Common myeloid progenitor, CD34-positive (primary cell): ENCODE data around the gene A1BG.
"Not testable (repeated sequence)": the region's sequence is repeated elsewhere in the genome, so short reads cannot be mapped to it uniquely, and the experiment has no call there.

ENCODE experiments used
- CTCF ChIA-PET: fragments of 350-600 bp; sonication (Branson Sonifier 250); formaldehyde crosslinking; loops from one replicate; lab custom pipeline; 2021; ENCODE audit warnings: antibody characterized with exemption; lab: Charles Lee
- POLR2A ChIA-PET: fragments of 350-600 bp; sonication (Branson Sonifier 250); formaldehyde crosslinking; loops from one replicate; lab custom pipeline; 2021; ENCODE audit warnings: antibody characterized with exemption; lab: Charles Lee
- DNase-seq, 3 donors: peaks; one replicate each; pipeline versions ENCODE4 v3.0.0 to v3.0.0-alpha.2; 2013
- H3K27ac ChIP-seq, 2 experiments: 1 replicate in 1 of 2; 2 replicates in 1 of 2; pipeline ENCODE4 v1.7.0; 2013; ENCODE audit warnings: inconsistent platforms in 2 of 2, low read length in 2 of 2, mild to moderate bottlenecking in 2 of 2, low read depth in 1 of 2, moderate library complexity in 1 of 2; ENCODE audit not compliant: severe bottlenecking in 2 of 2, insufficient read depth in 1 of 2, poor library complexity in 1 of 2
- H3K27me3 ChIP-seq, 5 experiments: replicated peaks in 2 of 5; 1 replicate in 3 of 5; 2 replicates in 2 of 5; pipeline versions ENCODE4 v1.6.1 to v1.7.0; 2013; ENCODE audit warnings: low read length in 4 of 5, mild to moderate bottlenecking in 2 of 5, moderate library complexity in 2 of 5, inconsistent platforms in 1 of 5; ENCODE audit not compliant: insufficient read depth in 5 of 5, control insufficient read depth in 4 of 5
- H3K36me3 ChIP-seq, 4 experiments: 1 replicate in 2 of 4; 2 replicates in 2 of 4; pipeline versions ENCODE4 v1.6.1 to v1.7.0; 2013; ENCODE audit warnings: low read length in 3 of 4, control low read depth in 1 of 4, mild to moderate bottlenecking in 1 of 4; ENCODE audit not compliant: control insufficient read depth in 4 of 4, insufficient read depth in 4 of 4
- H3K4me1 ChIP-seq, 4 experiments: 1 replicate in 3 of 4; 2 replicates in 1 of 4; pipeline versions ENCODE4 v1.6.1 to v1.7.1; 2013; ENCODE audit warnings: low read length in 3 of 4, mild to moderate bottlenecking in 3 of 4, control low read depth in 1 of 4, inconsistent platforms in 1 of 4, moderate library complexity in 1 of 4; ENCODE audit not compliant: control insufficient read depth in 4 of 4, insufficient read depth in 4 of 4; ENCODE audit errors: control extremely low read depth in 1 of 4
- H3K4me3 ChIP-seq, 7 experiments: 1 replicate in 4 of 7; 2 replicates in 3 of 7; pipeline versions ENCODE4 v1.5.1 to v1.7.0; 2013; ENCODE audit warnings: mild to moderate bottlenecking in 7 of 7, low read length in 6 of 7, moderate library complexity in 6 of 7, inconsistent platforms in 2 of 7, low read depth in 2 of 7, control low read depth in 1 of 7; ENCODE audit not compliant: insufficient read depth in 4 of 7, control insufficient read depth in 1 of 7; ENCODE audit errors: extremely low read depth in 1 of 7
- H3K9me3 ChIP-seq, 5 experiments: 1 replicate in 4 of 5; 2 replicates in 1 of 5; pipeline versions ENCODE4 v1.6.1 to v1.7.1; 2013; ENCODE audit warnings: low read length in 4 of 5, mild to moderate bottlenecking in 2 of 5, inconsistent platforms in 1 of 5, low read depth in 1 of 5, moderate library complexity in 1 of 5; ENCODE audit not compliant: control insufficient read depth in 4 of 5, insufficient read depth in 2 of 5; ENCODE audit errors: control extremely low read depth in 1 of 5
- WGBS: methylation state at CpG from one replicate; pipeline ENCODE4 v1.1.5; 2013; ENCODE audit not compliant: insufficient coverage; 5-methylcytosine and 5-hydroxymethylcytosine counted together

A1BG gene

DNA sequence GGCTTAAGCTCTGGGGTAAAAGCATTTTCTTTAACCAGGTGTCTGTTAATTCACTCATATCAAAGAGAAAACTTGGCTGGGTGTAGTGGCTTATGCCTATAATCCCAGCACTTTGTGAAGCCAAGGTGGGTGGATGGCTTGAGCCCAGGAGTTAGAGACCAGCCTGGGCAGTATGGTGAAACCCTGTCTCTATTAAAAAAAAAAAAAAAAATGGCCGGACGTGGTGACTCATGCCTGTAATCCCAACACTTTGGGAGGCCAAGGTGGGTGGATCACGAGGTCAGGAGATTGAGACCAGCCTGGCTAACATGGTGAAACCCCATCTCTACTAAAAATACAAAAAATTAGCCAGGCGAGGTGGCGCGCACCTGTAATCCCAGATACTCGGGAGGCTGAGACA is 23.4 kb upstream of the A1BG start:
- H3K9me3 ChIP-seq, H3K27ac ChIP-seq, POLR2A ChIA-PET, H3K27me3 ChIP-seq, H3K4me3 ChIP-seq, H3K36me3 ChIP-seq, DNase-seq, CTCF ChIA-PET: not testable (repeated sequence)
- H3K4me1 ChIP-seq = peaks cover 0 to 17% (median 16%) of the 10 kb centered on the region in 4 experiments
- WGBS = 100% methylated on average over 4 of the region's 7 CpGs

GRCh38 chr19:58374200-58374599 is 20.9 kb upstream of the A1BG start:
- POLR2A ChIA-PET = no interaction called here

GRCh38 chr19:58372311-58373133 is 19.2 kb upstream of the A1BG start:
- Histone ChIP-seq H3K27me3 (no peaks in the 10 kb centered on the region), H3K9me3 (peaks cover 0 to 3% (median 0%) of the 10 kb centered on the region in 5 experiments), H3K4me1 (no peaks in the 10 kb centered on the region), H3K36me3 (peaks cover 0 to 3% (median 0%) of the 10 kb centered on the region in 4 experiments), H3K4me3 (no peak overlapping the region), H3K27ac (no peak overlapping the region)
- ChIA-PET POLR2A (interaction anchor here (1.0 kb wide), 1 partner anchor 10 kb away, joined by 4 read pairs; the partner anchor contains the start of gene ZNF497), CTCF (interaction anchor here (0.9 to 1.7 kb wide), 5 partner anchors 8 to 43 kb away, joined by 3 to 6 read pairs (median 4); partner anchors contain the start of gene ZNF497)
- WGBS = 97% methylated on average over 13 of the region's 15 CpGs
- peak in 1 of 3 donors; percentile 33 for DNase-seq

More at GRCh38 chr19:58374200-58374599, 20.9 kb upstream of the A1BG start:
- CTCF ChIA-PET = interaction anchor here (1.2 to 1.7 kb wide), 6 partner anchors 9 to 143 kb away, joined by 3 to 6 read pairs (median 4); no protein-coding TSS in a partner anchor
- Histone ChIP-seq H3K4me3 (no peak overlapping the region), H3K4me1 (no peaks in the 10 kb centered on the region), H3K27ac (no peak overlapping the region), H3K9me3 (no peaks in the 10 kb centered on the region), H3K36me3 (no peaks in the 10 kb centered on the region), H3K27me3 (no peaks in the 10 kb centered on the region)
- no CpG with 5 or more reads among the region's 4 CpGs for WGBS
- DNase-seq = no peak

- ChIA-PET POLR2A (no interaction called here), CTCF (interaction anchor here (1.6 kb wide), 1 partner anchor 11 kb away, joined by 6 read pairs; no protein-coding TSS in a partner anchor)
- WGBS = 98% methylated on average over 67 of the region's 68 CpGs
- no peak overlapping the region for H3K27ac ChIP-seq
- H3K9me3 ChIP-seq = peaks cover 0 to 3% (median 0%) of the 10 kb centered on the region in 5 experiments
- no peak for DNase-seq
- no peaks in the 10 kb centered on the region for H3K27me3 ChIP-seq
- H3K4me3 ChIP-seq = no peak overlapping the region
- peaks cover 2 to 16% (median 10%) of the 10 kb centered on the region in 4 experiments for H3K4me1 ChIP-seq
- peaks cover 0 to 9% (median 1%) of the 10 kb centered on the region in 4 experiments for H3K36me3 ChIP-seq
These were observed 15.5 kb upstream of the A1BG start for GRCh38 chr19:58368561-58369360.

GRCh38 chr19:58367698-58368454 is 14.6 kb upstream of the A1BG start:
- no peak for DNase-seq
- 97% methylated on average over 101 of the region's 106 CpGs for WGBS
- no peak overlapping the region for H3K27ac ChIP-seq
- peaks cover 0 to 9% (median 1%) of the 10 kb centered on the region in 4 experiments for H3K36me3 ChIP-seq
- H3K9me3 ChIP-seq = peaks cover 0 to 3% (median 0%) of the 10 kb centered on the region in 5 experiments
- peaks cover 2 to 23% (median 16%) of the 10 kb centered on the region in 4 experiments for H3K4me1 ChIP-seq
- H3K4me3 ChIP-seq = no peak overlapping the region
- CTCF ChIA-PET = interaction anchor here (1.7 kb wide), 1 partner anchor 8 kb away, joined by 5 read pairs; no protein-coding TSS in a partner anchor
- H3K27me3 ChIP-seq = no peaks in the 10 kb centered on the region
- POLR2A ChIA-PET = no interaction called here

- Histone ChIP-seq H3K27me3 (no peaks in the 10 kb centered on the region), H3K27ac (no peak overlapping the region), H3K4me1 (peaks cover 2 to 29% (median 21%) of the 10 kb centered on the region in 4 experiments), H3K4me3 (no peak overlapping the region), H3K9me3 (peaks cover 0 to 3% (median 0%) of the 10 kb centered on the region in 5 experiments), H3K36me3 (peaks cover 0 to 9% (median 1%) of the 10 kb centered on the region in 4 experiments)
- ChIA-PET CTCF (interaction anchor here (1.7 kb wide), 1 partner anchor 9 kb away, joined by 5 read pairs; no protein-coding TSS in a partner anchor), POLR2A (no interaction called here)
- 96% methylated on average over 30 of the region's 32 CpGs for WGBS
- no peak for DNase-seq
These were observed 13.5 kb upstream of the A1BG start for GRCh38 chr19:58366585-58367430.
